NCI-H446 (cell line): ENCODE data around the gene SLC12A7.
"Not testable (repeated sequence)": the region's sequence is repeated elsewhere in the genome, so short reads cannot be mapped to it uniquely, and the experiment has no call there.

Source experiments
- DNase-seq, 2 experiments: peaks; one replicate each; lab custom pipeline; 2025; lab: John Stamatoyannopoulos, UW

Gene SLC12A7

GRCh38 chr5:1062761-1063568, 48.9 kb downstream of the SLC12A7 start:
- DNase-seq = no peak

GRCh38 chr5:1061916-1062315, 49.9 kb downstream of the SLC12A7 start:
- no peak for DNase-seq

GRCh38 chr5:1061292-1061691, 50.6 kb downstream of the SLC12A7 start:
- DNase-seq = not testable (repeated sequence)

GRCh38 chr5:1060535-1060981, 51.3 kb downstream of the SLC12A7 start:
- no peak for DNase-seq

- no peak for DNase-seq
These were observed 52.0 kb downstream of the SLC12A7 start for GRCh38 chr5:1059884-1060263.

GRCh38 chr5:1058988-1059883, 52.6 kb downstream of the SLC12A7 start:
- DNase-seq = no peak

- no peak for DNase-seq
These were observed 53.5 kb downstream of the SLC12A7 start for GRCh38 chr5:1058083-1058945.

- DNase-seq = no peak
These were observed 54.3 kb downstream of the SLC12A7 start for GRCh38 chr5:1057485-1058082.

GRCh38 chr5:1056611-1057484, 55.0 kb downstream of the SLC12A7 start:
- DNase-seq = no peak

GRCh38 chr5:1055896-1056610, 55.8 kb downstream of the SLC12A7 start:
- no peak for DNase-seq

GRCh38 chr5:1054799-1055775, 56.8 kb downstream of the SLC12A7 start:
- no peak for DNase-seq

- DNase-seq = no peak
These were observed 57.7 kb downstream of the SLC12A7 start for GRCh38 chr5:1054018-1054798.

- no peak for DNase-seq
These were observed 58.4 kb downstream of the SLC12A7 start for GRCh38 chr5:1053391-1054017.

GRCh38 chr5:1052641-1053390, 59.0 kb downstream of the SLC12A7 start:
- no peak for DNase-seq

GRCh38 chr5:1052076-1052475, 59.8 kb downstream of the SLC12A7 start:
- no peak for DNase-seq

GRCh38 chr5:1051366-1051720, 60.5 kb downstream of the SLC12A7 start:
- no peak for DNase-seq
